Fibroblast of lung (primary cell): ENCODE results near the gene KIF17.

Experiments used
- CTCF ChIP-seq, 2 donors: IDR thresholded peaks in 1 of 2; conservative IDR thresholded peaks in 1 of 2; 1 replicate in 1 of 2; 2 replicates in 1 of 2; pipeline ENCODE4 v1.5.1; 2011 to 2012; ENCODE audit warnings: low read length in 2 of 2, control low read depth in 1 of 2, inconsistent platforms in 1 of 2, low read depth in 1 of 2, mild to moderate bottlenecking in 1 of 2
- EZH2 ChIP-seq: IDR thresholded peaks from 2 replicates; pipeline ENCODE4 v1.5.1; 2012; ENCODE audit warnings: low read length, control low read depth, mild to moderate bottlenecking; ENCODE audit errors: missing control alignments

GRCh38 chr1:20729990-20730689 is 12.3 kb upstream of the KIF17 start:
- no peak for TF ChIP-seq EZH2
- TF ChIP-seq CTCF (conservative IDR thresholded peaks at IDR 0.05 in 1 of 2, IDR thresholded peaks at IDR 0.05 in 1 of 2; ENCODE audit: low read depth in 1 of 2, low read length in 2 of 2) = no peak
